Epithelial cell of proximal tubule (primary cell): ENCODE results near the gene IL1R2. TPM values are rescaled to one million over a fixed set of nuclear protein-coding genes. Genes with fewer than 3 reads are reported as not detected.

Experiments used
- DNase-seq: peaks from one replicate; pipeline ENCODE4 v3.0.0-alpha.2; 2011; ENCODE audit warnings: low read depth
- H3K4me3 ChIP-seq: 2 replicates; pipeline ENCODE4 v1.5.1; 2011; ENCODE audit warnings: low read depth, mild to moderate bottlenecking, low read length
- total RNA-seq: library from RNA; depleted of rRNA; stranded (reverse); fragments of >200 nt; gene quantifications from 2 replicates; pipeline ENCODE4 v1.2.3, GENCODE V29; 2015
- TF ChIP-seq, protein P1 (sequence below): conservative IDR thresholded peaks from 2 replicates; pipeline ENCODE4 v1.5.1; 2012; ENCODE audit warnings: low read depth, mild to moderate bottlenecking, low read length

IL1R2 gene
- total RNA-seq, 1 donor from 2014 or later = 5.4 TPM

DNA sequence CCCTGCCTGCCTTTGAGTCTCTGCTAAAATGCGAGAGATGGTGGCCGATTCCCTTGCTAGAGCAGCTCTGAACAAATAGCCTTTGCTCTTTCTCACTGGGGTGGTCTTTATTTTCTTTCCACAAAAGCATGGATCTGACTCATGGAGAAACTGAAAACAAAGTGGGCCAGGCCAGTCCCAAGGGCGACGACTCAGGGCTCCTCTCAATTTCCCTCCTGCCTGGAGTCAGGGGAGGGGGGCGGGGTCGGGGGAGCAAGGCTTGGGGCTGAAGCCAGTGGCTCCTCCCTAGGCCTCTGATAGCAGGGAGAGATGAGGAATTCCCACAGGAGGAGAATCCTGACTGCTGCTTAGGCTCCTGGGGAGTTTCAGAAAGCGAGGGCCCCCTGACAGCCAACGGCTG lies 17.1 kb upstream of the IL1R2 start:
- no peak overlapping the region for H3K4me3 ChIP-seq
- TF ChIP-seq, protein P1, sequence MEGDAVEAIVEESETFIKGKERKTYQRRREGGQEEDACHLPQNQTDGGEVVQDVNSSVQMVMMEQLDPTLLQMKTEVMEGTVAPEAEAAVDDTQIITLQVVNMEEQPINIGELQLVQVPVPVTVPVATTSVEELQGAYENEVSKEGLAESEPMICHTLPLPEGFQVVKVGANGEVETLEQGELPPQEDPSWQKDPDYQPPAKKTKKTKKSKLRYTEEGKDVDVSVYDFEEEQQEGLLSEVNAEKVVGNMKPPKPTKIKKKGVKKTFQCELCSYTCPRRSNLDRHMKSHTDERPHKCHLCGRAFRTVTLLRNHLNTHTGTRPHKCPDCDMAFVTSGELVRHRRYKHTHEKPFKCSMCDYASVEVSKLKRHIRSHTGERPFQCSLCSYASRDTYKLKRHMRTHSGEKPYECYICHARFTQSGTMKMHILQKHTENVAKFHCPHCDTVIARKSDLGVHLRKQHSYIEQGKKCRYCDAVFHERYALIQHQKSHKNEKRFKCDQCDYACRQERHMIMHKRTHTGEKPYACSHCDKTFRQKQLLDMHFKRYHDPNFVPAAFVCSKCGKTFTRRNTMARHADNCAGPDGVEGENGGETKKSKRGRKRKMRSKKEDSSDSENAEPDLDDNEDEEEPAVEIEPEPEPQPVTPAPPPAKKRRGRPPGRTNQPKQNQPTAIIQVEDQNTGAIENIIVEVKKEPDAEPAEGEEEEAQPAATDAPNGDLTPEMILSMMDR = no peak
- DNase-seq = no peak

DNA sequence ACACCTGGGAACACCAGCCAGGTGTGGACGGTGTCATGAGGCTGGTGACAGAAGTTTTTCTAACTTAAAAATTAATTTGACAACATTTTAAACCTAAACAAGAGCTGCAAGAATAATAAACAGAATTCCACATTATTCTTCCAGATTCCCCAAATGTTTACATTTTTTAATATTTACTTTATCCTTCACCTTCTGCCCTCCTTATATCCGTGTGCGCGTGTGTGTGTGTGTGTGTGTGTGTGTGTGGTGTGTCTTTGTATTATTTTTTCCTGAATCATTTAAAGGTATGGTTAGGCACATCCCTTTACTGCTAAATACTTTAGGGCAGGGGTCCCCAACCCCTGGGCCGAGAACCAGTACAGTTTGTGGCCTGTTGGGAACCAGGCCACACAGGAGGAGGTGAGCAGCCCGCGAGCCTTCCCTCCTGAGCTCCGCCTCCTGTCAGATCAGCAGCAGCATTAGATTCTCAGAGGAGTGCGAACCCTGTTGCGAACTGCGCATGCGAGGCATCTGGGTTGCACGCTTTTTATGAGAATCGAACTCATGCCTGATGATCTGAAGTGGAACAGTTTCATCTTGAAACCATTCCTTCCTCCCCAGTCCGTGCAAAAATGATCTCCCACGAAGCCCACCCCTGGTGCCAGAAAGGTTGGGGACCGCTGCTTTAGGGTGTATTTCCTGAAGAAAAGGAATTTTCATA lies 16.4 kb upstream of the IL1R2 start:
- no peak overlapping the region for H3K4me3 ChIP-seq
- TF ChIP-seq, protein P1 = no peak
- no peak for DNase-seq

DNA sequence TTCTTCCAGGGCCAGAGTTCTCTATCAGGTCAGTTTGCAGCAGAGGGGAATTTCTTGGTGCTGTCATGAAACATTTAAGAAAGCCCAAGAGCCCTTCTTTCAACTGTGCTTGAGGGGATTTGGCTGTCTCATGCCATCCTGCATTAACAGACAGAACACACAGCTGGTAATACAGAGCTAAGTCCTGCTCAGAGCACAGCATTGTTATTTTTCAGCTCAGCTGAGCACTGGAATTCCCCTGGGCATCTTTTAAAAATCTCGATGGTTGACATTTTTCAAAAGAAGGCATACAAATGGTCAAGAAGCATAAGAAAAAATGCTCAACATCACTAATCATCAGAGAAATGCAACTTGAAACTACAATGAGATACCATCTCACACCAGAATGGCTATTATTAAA lies 14.9 kb upstream of the IL1R2 start:
- no peak overlapping the region for H3K4me3 ChIP-seq
- TF ChIP-seq, protein P1 = no peak
- DNase-seq = no peak

DNA sequence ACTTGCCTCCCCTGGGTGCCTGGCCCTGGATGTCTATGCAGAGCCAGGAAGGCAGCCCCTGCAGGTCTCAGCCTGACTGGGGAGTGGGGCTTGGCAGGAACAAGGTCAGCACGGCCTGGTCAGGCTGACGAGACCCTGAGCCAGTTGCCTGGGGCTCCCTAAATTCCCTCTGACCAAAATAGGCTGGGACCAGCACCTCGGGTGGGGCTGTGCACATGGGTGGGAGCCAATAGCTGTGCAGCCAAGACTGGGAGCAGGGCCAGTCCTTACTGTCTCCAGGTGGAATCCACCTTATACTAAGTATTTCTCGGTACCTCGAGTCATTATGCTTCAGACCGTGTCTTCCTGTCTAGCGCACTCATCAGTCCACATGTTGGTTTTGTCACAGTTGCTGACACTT lies 11.4 kb upstream of the IL1R2 start:
- no peak for DNase-seq
- no peak overlapping the region for H3K4me3 ChIP-seq
- TF ChIP-seq, protein P1 = no peak

DNA sequence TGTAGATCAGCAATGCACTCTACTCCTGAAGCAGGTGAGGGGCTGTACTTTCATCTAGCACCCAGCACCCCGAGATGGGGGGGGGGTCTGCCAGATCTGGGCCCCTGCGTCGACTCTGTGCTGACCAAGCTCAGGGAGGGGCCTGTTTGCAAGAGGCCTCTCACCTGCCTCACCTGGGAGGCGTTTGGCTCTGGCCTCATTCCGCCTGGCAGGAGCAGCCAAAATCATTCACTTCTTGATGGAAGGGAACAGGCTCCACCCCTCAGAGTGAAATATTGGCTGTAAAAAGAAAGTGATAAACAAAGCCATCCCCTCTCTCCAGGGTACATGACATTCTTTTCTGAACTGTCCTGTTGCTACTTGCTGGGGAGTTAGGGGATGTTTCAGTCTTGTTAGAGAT lies 10.7 kb upstream of the IL1R2 start:
- DNase-seq = no peak
- TF ChIP-seq, protein P1 = no peak
- no peak overlapping the region for H3K4me3 ChIP-seq

DNA sequence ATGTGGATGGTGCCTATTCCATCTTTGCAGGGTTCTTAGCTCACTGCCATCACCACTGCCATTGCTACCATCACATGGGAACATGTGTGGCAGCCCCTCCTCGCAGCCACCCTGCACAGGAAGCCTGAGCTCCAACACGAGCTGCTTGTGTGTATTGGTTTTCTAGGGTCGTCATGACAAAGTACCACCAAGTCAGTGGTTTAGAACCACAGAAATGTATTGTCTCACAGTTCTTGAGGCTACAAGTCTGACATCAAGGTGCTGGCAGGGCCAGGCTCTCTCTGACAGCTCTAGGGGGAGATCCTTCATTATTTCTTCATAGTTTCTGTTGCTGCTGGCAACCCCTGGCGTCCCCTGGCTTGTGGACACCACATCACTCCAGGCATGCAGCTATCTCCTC lies 10.3 kb upstream of the IL1R2 start:
- TF ChIP-seq, protein P1 = no peak
- DNase-seq = no peak
- H3K4me3 ChIP-seq = no peak overlapping the region

DNA sequence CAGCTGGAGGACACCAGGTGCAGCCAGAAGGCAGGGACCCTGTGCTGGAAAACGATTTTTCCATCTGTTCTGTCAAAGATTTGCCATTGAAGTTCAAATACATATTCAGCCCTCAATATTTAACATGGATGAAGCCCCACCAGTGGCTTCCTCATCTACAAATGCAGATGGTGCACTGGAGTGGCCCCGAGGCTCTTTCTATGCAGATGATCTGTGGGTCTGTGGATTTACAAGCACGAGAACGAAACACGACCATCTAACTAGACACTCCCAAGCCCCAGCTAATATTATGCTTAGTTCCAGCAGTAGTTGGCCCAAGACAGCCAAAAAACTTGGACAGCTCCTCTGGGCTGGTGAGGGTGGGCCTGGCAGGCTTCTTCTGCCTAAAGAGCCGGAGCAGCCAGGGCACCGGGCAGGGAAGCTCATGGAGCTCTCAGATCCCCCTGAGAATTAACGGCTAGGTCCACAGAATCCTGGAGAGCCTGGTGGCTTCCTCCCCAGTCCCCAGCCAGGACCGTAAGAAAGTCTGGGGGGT lies 9.2 kb upstream of the IL1R2 start:
- TF ChIP-seq, protein P1 = no peak
- H3K4me3 ChIP-seq = no peak overlapping the region
- DNase-seq = no peak
